Measurements from ENCODE around the gene ABI1. TPM values are rescaled to one million over a fixed set of nuclear protein-coding genes. Genes with fewer than 3 reads are reported as not detected.
"Not testable (repeated sequence)": the region's sequence is repeated elsewhere in the genome, so short reads cannot be mapped to it uniquely, and the experiment has no call there.

ABI1 gene
- 45.5 and 53.2 TPM in 2 replicates for total RNA-seq (ENCODE audit: low replicate concordance)
- long read RNA-seq, transcript ABI1-208 (10 exons, 3,515 nt) = minor isoform, 5 of 117 reads
- long read RNA-seq, transcript ABI1-205 (10 exons, 3,516 nt) = major isoform, 10 of 117 reads
- long read RNA-seq, transcript ABI1-209 (9 exons, 3,441 nt) = minor isoform, 9 of 117 reads
- long read RNA-seq, partial matches to known transcripts = 32 of 117 reads
- long read RNA-seq, other reads (novel, unspliced or antisense) = 56 of 117 reads

GRCh38 chr10:26860443-26861204 is at the start of gene ABI1:
ABI1 (minus strand) TSS chr10:26860958; CDS start chr10:26860863, 95 bp downstream.
- peaks cover 19% of the 10 kb centered on the region for H3K4me1 Mint-ChIP-seq (ENCODE audit: unreplicated experiment)
- no peaks in the 10 kb centered on the region for H3K9me3 Mint-ChIP-seq
- TF ChIP-seq CTCF (conservative IDR thresholded peaks at IDR 0.05) = no peak
- H3K27ac Mint-ChIP-seq = peak within 1 kb of the TSS; percentile 100
- H3K27me3 Mint-ChIP-seq = peaks cover 7% of the 10 kb centered on the region
- H3K36me3 Mint-ChIP-seq = no peaks in the 10 kb centered on the region
- peak within 1 kb of the TSS; percentile 100 for H3K4me3 Mint-ChIP-seq
- DNase-seq (ENCODE audit: extremely low spot score, unreplicated experiment) = peak; percentile 98

GRCh38 chr10:26909753-26910152 is 49.0 kb upstream of the ABI1 start:
- no peaks in the 10 kb centered on the region for H3K4me1 Mint-ChIP-seq (ENCODE audit: unreplicated experiment)
- no peaks in the 10 kb centered on the region for H3K9me3 Mint-ChIP-seq
- no peaks in the 10 kb centered on the region for H3K36me3 Mint-ChIP-seq
- no peak overlapping the region for H3K27ac Mint-ChIP-seq
- DNase-seq (ENCODE audit: extremely low spot score, unreplicated experiment) = no peak
- H3K4me3 Mint-ChIP-seq = no peak overlapping the region
- no peaks in the 10 kb centered on the region for H3K27me3 Mint-ChIP-seq
- no peak for TF ChIP-seq CTCF (conservative IDR thresholded peaks at IDR 0.05)

GRCh38 chr10:26905253-26905781 is 44.6 kb upstream of the ABI1 start:
- DNase-seq (ENCODE audit: extremely low spot score, unreplicated experiment) = not testable (repeated sequence)

GRCh38 chr10:26903431-26904217 is 42.9 kb upstream of the ABI1 start:
- Mint-ChIP-seq H3K4me3 (no peak overlapping the region), H3K9me3 (no peaks in the 10 kb centered on the region), H3K36me3 (no peaks in the 10 kb centered on the region), H3K27me3 (peaks cover 4% of the 10 kb centered on the region), H3K4me1 (ENCODE audit: unreplicated experiment) (no peaks in the 10 kb centered on the region), H3K27ac (no peak overlapping the region)
- TF ChIP-seq CTCF (conservative IDR thresholded peaks at IDR 0.05) = no peak
- DNase-seq (ENCODE audit: extremely low spot score, unreplicated experiment) = no peak

More at GRCh38 chr10:26905253-26905781, 44.6 kb upstream of the ABI1 start:
- not testable (repeated sequence) for H3K27me3 Mint-ChIP-seq; H3K4me1 Mint-ChIP-seq (ENCODE audit: unreplicated experiment); H3K36me3 Mint-ChIP-seq; H3K4me3 Mint-ChIP-seq; H3K27ac Mint-ChIP-seq; H3K9me3 Mint-ChIP-seq

- H3K27ac Mint-ChIP-seq; DNase-seq (ENCODE audit: extremely low spot score, unreplicated experiment); H3K4me1 Mint-ChIP-seq (ENCODE audit: unreplicated experiment); H3K4me3 Mint-ChIP-seq; H3K36me3 Mint-ChIP-seq; H3K27me3 Mint-ChIP-seq; H3K9me3 Mint-ChIP-seq: not testable (repeated sequence)
Observed at GRCh38 chr10:26892306-26892923, 31.7 kb upstream of the ABI1 start.

GRCh38 chr10:26890956-26891355 is 30.2 kb upstream of the ABI1 start:
- DNase-seq (ENCODE audit: extremely low spot score, unreplicated experiment) = no peak
- no peak overlapping the region for H3K4me3 Mint-ChIP-seq
- TF ChIP-seq CTCF (conservative IDR thresholded peaks at IDR 0.05) = peak; percentile 80
- no peaks in the 10 kb centered on the region for H3K4me1 Mint-ChIP-seq (ENCODE audit: unreplicated experiment)
- H3K36me3 Mint-ChIP-seq = no peaks in the 10 kb centered on the region
- H3K27ac Mint-ChIP-seq = peak overlapping the region; percentile 0
- peaks cover 4% of the 10 kb centered on the region for H3K9me3 Mint-ChIP-seq
- H3K27me3 Mint-ChIP-seq = no peaks in the 10 kb centered on the region
